GM19468 (cell line): ENCODE measurements around the gene PTGIS.

Experiments
- ATAC-seq: cut with Tn5 transposase; IDR thresholded peaks from one replicate; pipeline ENCODE4 v1.9.1; 2021; ENCODE audit warnings: mild to moderate bottlenecking, moderate library complexity, moderate number of reproducible peaks; ENCODE audit not compliant: unreplicated experiment; ENCODE audit errors: extremely low read depth

The PTGIS gene

GRCh38 chr20:49480236-49480635 lies 87.7 kb downstream of the PTGIS start:
- no peak for ATAC-seq

DNA sequence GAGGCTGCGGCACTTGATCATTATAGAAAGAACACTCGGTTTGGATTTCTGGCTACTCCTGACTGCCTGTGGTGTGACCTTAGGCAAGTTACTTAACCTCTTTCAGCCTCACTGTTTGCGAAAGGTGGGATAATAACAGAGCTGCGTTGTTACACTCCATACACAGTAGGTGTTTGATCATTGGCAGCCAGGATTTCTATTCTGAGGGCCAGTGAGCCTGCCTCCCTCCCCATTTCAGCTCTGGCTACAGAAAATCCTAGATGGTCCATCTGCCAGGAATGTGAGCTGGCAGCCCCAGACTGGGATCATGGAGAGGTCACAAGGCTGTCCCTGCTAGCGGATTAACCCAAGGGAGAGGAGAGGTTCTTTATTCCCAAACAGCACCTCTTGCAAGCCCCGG lies 88.2 kb downstream of the PTGIS start:
- no peak for ATAC-seq

GRCh38 chr20:49478754-49479689 lies 88.9 kb downstream of the PTGIS start:
- no peak for ATAC-seq

GRCh38 chr20:49478266-49478665 lies 89.7 kb downstream of the PTGIS start:
- ATAC-seq: no peak

DNA sequence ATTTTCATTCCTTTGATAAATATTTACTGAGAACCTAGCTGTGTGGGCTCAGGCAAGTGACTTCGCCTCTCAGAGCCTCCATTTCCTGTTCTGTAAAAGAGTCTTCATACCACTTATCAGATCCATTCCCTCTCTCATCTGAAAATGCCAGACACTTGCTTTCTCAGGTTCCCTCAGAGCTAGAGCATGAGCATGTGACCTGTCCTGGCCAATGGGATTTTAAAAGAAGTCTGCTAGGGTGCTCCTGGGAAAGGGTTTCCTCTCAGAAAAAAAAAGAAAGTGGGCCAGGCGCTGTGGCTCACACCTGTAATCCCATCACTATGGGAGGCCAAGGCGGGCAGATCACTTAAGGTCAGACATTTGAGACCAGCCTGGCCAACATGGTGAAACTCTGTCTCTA lies 90.7 kb downstream of the PTGIS start:
- no peak for ATAC-seq

- no peak for ATAC-seq
These were observed 92.0 kb downstream of the PTGIS start for GRCh38 chr20:49476016-49476355.

- no peak for ATAC-seq
These were observed 92.5 kb downstream of the PTGIS start for GRCh38 chr20:49475292-49476015.

DNA sequence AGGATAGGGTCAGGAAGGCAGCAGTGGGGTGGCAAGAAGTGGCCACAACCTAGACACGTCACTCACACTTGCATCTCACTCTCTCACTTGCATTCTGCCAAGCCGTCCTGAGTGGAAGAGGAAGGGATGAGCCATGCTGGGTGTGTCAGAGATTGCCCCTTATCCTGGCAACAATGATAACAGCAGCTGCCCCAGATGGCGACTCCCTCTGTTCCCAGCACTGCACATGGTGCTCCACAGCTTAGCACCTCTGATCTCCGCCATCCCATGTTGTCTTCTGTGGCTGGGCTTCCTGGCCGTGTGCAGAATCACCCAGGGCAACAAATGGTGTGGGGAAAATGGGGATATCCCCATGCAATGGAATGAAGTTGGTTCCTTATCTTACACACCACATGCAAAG lies 96.5 kb downstream of the PTGIS start:
- ATAC-seq: no peak

DNA sequence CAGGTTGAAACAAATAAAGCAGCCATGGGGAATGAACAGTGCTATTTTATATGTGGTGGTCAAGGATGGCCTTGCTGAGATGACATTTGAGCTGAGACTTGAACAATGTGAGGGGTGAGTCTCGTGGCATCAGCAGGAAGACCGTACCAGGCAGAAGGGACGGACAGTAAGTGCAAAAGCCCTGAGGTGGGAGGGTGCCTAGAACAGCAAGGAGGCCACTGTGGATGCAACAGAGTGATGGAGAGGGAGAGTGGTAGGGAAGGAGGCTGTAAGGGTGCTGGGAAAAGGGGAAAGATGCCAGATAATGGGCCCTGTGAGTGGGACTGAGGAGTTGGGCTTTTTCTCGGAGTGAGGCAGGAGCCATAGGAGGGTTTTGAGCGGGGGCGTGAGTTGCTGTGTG lies 97.0 kb downstream of the PTGIS start:
- no peak for ATAC-seq

GRCh38 chr20:49469060-49469459 lies 98.9 kb downstream of the PTGIS start:
- no peak for ATAC-seq

GRCh38 chr20:49468412-49468811 lies 99.5 kb downstream of the PTGIS start:
- ATAC-seq: no peak

DNA sequence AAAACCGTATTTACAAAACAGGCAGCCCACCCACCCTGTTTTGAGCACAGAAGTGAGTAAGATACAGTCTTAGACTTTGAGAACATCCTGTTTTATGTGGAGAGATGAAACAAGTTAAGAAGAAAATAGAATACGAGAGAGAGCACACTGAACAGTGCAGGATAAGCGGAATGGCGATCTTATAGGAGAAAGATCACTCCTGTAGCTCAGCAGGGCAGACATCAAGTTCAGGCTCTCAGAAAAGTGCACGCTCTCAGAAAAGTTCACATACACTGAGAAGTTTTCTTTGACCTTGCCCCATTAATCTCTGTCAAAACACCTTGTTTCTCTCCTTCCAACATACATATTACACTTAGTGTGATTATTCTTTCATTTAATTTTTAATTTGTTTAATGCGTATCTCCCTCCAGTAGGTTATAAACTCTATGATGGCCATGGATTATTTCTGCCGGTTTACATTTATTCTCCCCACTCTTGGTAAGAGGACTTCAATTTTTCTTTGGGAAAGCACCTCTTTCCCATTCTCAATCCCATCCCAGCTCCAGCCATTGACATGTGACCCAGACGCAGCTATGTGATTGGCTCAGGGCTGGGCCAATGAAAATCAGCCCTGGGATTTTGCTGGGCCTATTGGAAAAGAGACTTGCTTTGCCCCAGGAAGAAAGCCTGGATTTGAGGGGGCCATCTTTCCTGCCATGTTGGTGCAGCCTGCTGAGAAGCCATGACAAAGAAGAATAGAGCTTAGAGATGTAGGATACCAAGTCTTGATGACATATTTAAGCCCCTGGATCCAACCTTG lies 101.6 kb downstream of the PTGIS start:
- no peak for ATAC-seq

- ATAC-seq: no peak
These were observed 103.4 kb downstream of the PTGIS start for GRCh38 chr20:49464556-49464955.

- no peak for ATAC-seq
These were observed 105.3 kb downstream of the PTGIS start for GRCh38 chr20:49462626-49463025.

GRCh38 chr20:49461894-49462620 lies 105.9 kb downstream of the PTGIS start:
- ATAC-seq: no peak

DNA sequence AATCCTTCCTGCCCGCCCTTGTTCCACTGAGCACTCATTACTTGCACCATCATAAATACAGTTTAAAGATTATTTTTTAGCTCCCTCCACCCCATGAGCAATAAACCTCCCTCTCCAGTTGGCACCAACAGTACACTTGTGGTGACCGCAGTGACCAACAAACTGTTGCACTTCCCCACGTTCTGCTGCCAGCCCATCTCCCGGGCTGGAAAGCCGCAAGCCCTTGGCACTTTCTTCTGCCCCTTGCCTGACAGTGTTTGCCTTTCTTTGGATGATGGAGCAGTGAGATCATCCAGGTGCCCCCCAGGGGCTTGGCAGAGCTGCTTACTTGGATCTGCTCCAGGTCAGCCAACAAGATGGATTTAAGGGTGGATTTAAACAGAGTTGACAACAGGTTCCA lies 107.0 kb downstream of the PTGIS start:
- ATAC-seq: no peak

GRCh38 chr20:49460131-49460530 lies 107.8 kb downstream of the PTGIS start:
- ATAC-seq: no peak

GRCh38 chr20:49459684-49460083 lies 108.3 kb downstream of the PTGIS start:
- ATAC-seq: no peak

GRCh38 chr20:49457444-49457843 lies 110.5 kb downstream of the PTGIS start:
- ATAC-seq: no peak

DNA sequence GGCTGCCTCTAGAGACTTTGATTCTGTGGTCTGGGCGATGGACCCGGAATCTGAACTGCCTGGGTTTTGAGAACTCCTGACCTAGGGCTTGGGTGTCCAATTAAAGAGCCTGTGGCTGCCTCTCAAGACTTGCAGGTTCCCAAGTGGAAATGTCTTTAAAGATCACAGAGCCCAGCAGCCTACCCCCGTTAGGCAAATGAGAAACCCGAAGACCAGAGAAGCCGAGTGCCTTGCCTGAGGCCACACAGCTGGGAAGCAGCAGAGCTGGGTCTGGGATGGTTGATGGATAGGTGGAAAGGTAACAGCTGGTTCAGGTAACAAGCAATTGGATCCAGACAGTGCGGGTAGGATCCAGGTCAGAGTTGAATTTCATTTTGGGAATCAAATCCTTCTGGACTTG lies 111.3 kb downstream of the PTGIS start:
- no peak for ATAC-seq
